Stomach (tissue), 4 donors: ENCODE results near the gene DYNC1LI1.

Experiments used
- CTCF ChIP-seq, 7 experiments: fragments of 450-650 bp in 4 of 7; fragments of 200-600 bp in 3 of 7; sonication (generic) in 3 of 7; IDR thresholded peaks; one replicate each; pipeline ENCODE4 v1.5.1; 2016 to 2019; ENCODE audit warnings: antibody characterized with exemption in 7 of 7, control low read depth in 2 of 7, mild to moderate bottlenecking in 1 of 7
- EP300 ChIP-seq: sonication (generic); formaldehyde crosslinking; IDR thresholded peaks from one replicate; pipeline ENCODE4 v1.6.1; 2017; ENCODE audit warnings: antibody characterized with exemption
- POLR2A ChIP-seq, 4 donors: fragments of 450-650 bp; IDR thresholded peaks; one replicate each; pipeline ENCODE4 v1.6.1; 2016; ENCODE audit warnings: antibody characterized with exemption in 4 of 4, control low read depth in 2 of 4, mild to moderate bottlenecking in 1 of 4, moderate library complexity in 1 of 4

DNA sequence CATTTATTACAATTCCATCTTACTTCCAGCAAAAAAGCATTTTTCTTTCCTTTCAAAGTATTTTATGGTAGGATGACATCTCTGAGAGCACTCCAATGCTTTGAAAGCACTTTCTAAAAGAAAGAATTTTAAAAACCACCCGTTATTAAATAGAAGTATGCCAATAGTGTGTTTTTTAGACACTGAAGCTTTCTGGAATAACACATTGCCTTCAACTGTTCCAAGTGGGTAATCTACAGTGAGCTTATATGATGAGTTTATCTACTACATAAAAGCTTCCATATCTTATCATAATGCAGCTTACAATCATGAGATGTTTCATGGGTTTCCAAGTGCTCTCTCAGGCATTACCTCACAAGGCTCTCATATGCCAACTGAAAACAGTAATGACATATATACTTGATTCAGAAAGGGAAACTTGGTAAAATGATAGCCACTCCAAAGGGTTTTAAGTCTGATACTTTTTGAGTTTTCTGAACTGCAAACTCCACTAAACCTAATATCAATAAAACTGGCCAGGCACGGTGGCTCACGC, 82.1 kb downstream of the DYNC1LI1 start:
- no peak for TF ChIP-seq POLR2A (IDR thresholded peaks at IDR 0.05)
- no peak for TF ChIP-seq EP300
- TF ChIP-seq CTCF (IDR thresholded peaks at IDR 0.05): no peak
